ENCODE data around the gene EVA1B. TPM values are rescaled to one million over a fixed set of nuclear protein-coding genes. Genes with fewer than 3 reads are reported as not detected.

The EVA1B gene
- total and polyA plus RNA-seq, 2 experiments from 2014 or later: 68.7 to 82.2 TPM

- H3K4me2 ChIP-seq: no peak overlapping the region
Observed at GRCh38 chr1:36328713-36329112, 5.3 kb upstream of the EVA1B start.

GRCh38 chr1:36328088-36328480, 4.6 kb upstream of the EVA1B start:
- Histone ChIP-seq H3K4me3 (no peak overlapping the region), H3K79me2 (no peaks in the 10 kb centered on the region), H3K4me1 (ENCODE audit: insufficient read depth) (peaks cover 26% of the 10 kb centered on the region), H2AFZ (no peak overlapping the region), H3K4me2 (no peak overlapping the region), H3K36me3 (replicated peaks; ENCODE audit: insufficient read depth, low read depth) (no peaks in the 10 kb centered on the region), H3K27ac (no peak overlapping the region), H3K9me2 (replicated peaks; ENCODE audit: insufficient read depth) (no peaks in the 10 kb centered on the region), H3K27me3 (no peaks in the 10 kb centered on the region), H3K9me3 (ENCODE audit: low read depth) (no peaks in the 10 kb centered on the region), H4K20me1 (ENCODE audit: insufficient read depth, poor library complexity, severe bottlenecking) (no peaks in the 10 kb centered on the region)
- no peak for DNase-seq (ENCODE audit: low spot score)
- WGBS (ENCODE audit: low lambda C conversion rate, missing lambda C conversion rate): 87% methylated on average over 6 of the region's 6 CpGs
- no peak for TF ChIP-seq CTCF (IDR thresholded peaks at IDR 0.05; ENCODE audit: poor library complexity)
- no peak for TF ChIP-seq EZH2phosphoT487 (IDR thresholded peaks at IDR 0.05; ENCODE audit: low read depth, severe bottlenecking, unreplicated experiment)
- TF ChIP-seq EZH2 (IDR thresholded peaks at IDR 0.05; ENCODE audit: borderline replicate concordance): no peak

More at GRCh38 chr1:36328713-36329112, 5.3 kb upstream of the EVA1B start:
- H3K4me1 ChIP-seq (ENCODE audit: insufficient read depth): peaks cover 26% of the 10 kb centered on the region
- no peak for TF ChIP-seq EZH2phosphoT487 (IDR thresholded peaks at IDR 0.05; ENCODE audit: low read depth, severe bottlenecking, unreplicated experiment)
- TF ChIP-seq CTCF (IDR thresholded peaks at IDR 0.05; ENCODE audit: poor library complexity): no peak
- TF ChIP-seq EZH2 (IDR thresholded peaks at IDR 0.05; ENCODE audit: borderline replicate concordance): no peak
- H4K20me1 ChIP-seq (ENCODE audit: insufficient read depth, poor library complexity, severe bottlenecking): no peaks in the 10 kb centered on the region
- 72% methylated on average over 6 of the region's 6 CpGs for WGBS (ENCODE audit: low lambda C conversion rate, missing lambda C conversion rate)
- no peak overlapping the region for H3K27ac ChIP-seq
- no peaks in the 10 kb centered on the region for H3K9me3 ChIP-seq (ENCODE audit: low read depth)
- DNase-seq (ENCODE audit: low spot score): no peak
- no peaks in the 10 kb centered on the region for H3K36me3 ChIP-seq (replicated peaks; ENCODE audit: insufficient read depth, low read depth)
- H3K79me2 ChIP-seq: no peaks in the 10 kb centered on the region
- H3K9me2 ChIP-seq (replicated peaks; ENCODE audit: insufficient read depth): no peaks in the 10 kb centered on the region
- H3K27me3 ChIP-seq: no peaks in the 10 kb centered on the region
- H3K4me3 ChIP-seq: no peak overlapping the region
- no peak overlapping the region for H2AFZ ChIP-seq

- no peaks in the 10 kb centered on the region for H3K36me3 ChIP-seq (replicated peaks; ENCODE audit: insufficient read depth, low read depth)
- whole genome bisulfite sequencing (ENCODE audit: low lambda C conversion rate, missing lambda C conversion rate): 89% methylated on average over 9 of the region's 9 CpGs
- H3K4me3 ChIP-seq: no peak overlapping the region
- no peaks in the 10 kb centered on the region for H4K20me1 ChIP-seq (ENCODE audit: insufficient read depth, poor library complexity, severe bottlenecking)
- no peak overlapping the region for H3K4me2 ChIP-seq
- H3K79me2 ChIP-seq: peaks cover 5% of the 10 kb centered on the region
- no peak overlapping the region for H2AFZ ChIP-seq
- TF ChIP-seq EZH2 (IDR thresholded peaks at IDR 0.05; ENCODE audit: borderline replicate concordance) (no peak), EZH2phosphoT487 (IDR thresholded peaks at IDR 0.05; ENCODE audit: low read depth, severe bottlenecking, unreplicated experiment) (no peak), CTCF (IDR thresholded peaks at IDR 0.05; ENCODE audit: poor library complexity) (no peak)
- no peaks in the 10 kb centered on the region for H3K9me3 ChIP-seq (ENCODE audit: low read depth)
- no peak for DNase-seq (ENCODE audit: low spot score)
- H3K9me2 ChIP-seq (replicated peaks; ENCODE audit: insufficient read depth): no peaks in the 10 kb centered on the region
- no peak overlapping the region for H3K27ac ChIP-seq
- no peaks in the 10 kb centered on the region for H3K27me3 ChIP-seq
- peaks cover 28% of the 10 kb centered on the region for H3K4me1 ChIP-seq (ENCODE audit: insufficient read depth)
Observed at GRCh38 chr1:36327421-36328087, 4.1 kb upstream of the EVA1B start.

All from hepatocyte (in vitro differentiated cells).